GM23338 (cell line): ENCODE data around the gene RBM28.

ENCODE experiments used
- CREB1 ChIP-seq: fragments of 250-450 bp; sonication (Bioruptor Pico); IDR thresholded peaks from 2 replicates; pipeline ENCODE4 v1.5.0; 2020; ENCODE audit warnings: low read depth, mild to moderate bottlenecking, moderate library complexity
- EZH2 ChIP-seq: fragments of 200-600 bp; sonication (generic); IDR thresholded peaks from one replicate; pipeline ENCODE4 v1.8.0; 2017; ENCODE audit warnings: antibody characterized with exemption, mild to moderate bottlenecking, low read depth; ENCODE audit not compliant: unreplicated experiment
- EZH2phosphoT487 ChIP-seq: fragments of 200-600 bp; sonication (generic); IDR thresholded peaks from one replicate; pipeline ENCODE4 v1.8.1; 2018; ENCODE audit warnings: antibody characterized with exemption; ENCODE audit not compliant: unreplicated experiment
- JUNB ChIP-seq: IDR thresholded peaks from one replicate; pipeline ENCODE4 v1.6.1; 2016; ENCODE audit warnings: antibody characterized with exemption; ENCODE audit not compliant: unreplicated experiment
- POLR2AphosphoS5 ChIP-seq: IDR thresholded peaks from 2 replicates; pipeline ENCODE4 v1.6.1; 2016; ENCODE audit warnings: antibody characterized with exemption, low read depth
- STAT1 ChIP-seq: IDR thresholded peaks from one replicate; pipeline ENCODE4 v1.6.1; 2016; ENCODE audit warnings: antibody characterized with exemption; ENCODE audit not compliant: unreplicated experiment
- ZNF114 ChIP-seq: fragments of 250-450 bp; sonication (Bioruptor Pico); IDR thresholded peaks from 2 replicates; pipeline ENCODE4 v1.5.0; 2020; ENCODE audit warnings: mild to moderate bottlenecking, moderate library complexity
- ZNF331 ChIP-seq: fragments of 250-450 bp; sonication (Bioruptor Pico); IDR thresholded peaks from 2 replicates; pipeline ENCODE4 v1.5.0; 2020; ENCODE audit warnings: low read depth, mild to moderate bottlenecking, moderate library complexity
- TF ChIP-seq, protein P1 (sequence below), 2 experiments: fragments of 200-600 bp in 1 of 2; sonication (generic) in 1 of 2; conservative IDR thresholded peaks; 2 replicates each; pipeline versions ENCODE4 v1.5.1 to v1.6.1; 2016 to 2017; ENCODE audit warnings: antibody characterized with exemption in 2 of 2, low read depth in 2 of 2, mild to moderate bottlenecking in 2 of 2, moderate library complexity in 1 of 2
- TF ChIP-seq, protein P2 (sequence below): IDR thresholded peaks from one replicate; pipeline ENCODE4 v1.6.1; 2018; ENCODE audit warnings: antibody characterized with exemption; ENCODE audit not compliant: unreplicated experiment

DNA sequence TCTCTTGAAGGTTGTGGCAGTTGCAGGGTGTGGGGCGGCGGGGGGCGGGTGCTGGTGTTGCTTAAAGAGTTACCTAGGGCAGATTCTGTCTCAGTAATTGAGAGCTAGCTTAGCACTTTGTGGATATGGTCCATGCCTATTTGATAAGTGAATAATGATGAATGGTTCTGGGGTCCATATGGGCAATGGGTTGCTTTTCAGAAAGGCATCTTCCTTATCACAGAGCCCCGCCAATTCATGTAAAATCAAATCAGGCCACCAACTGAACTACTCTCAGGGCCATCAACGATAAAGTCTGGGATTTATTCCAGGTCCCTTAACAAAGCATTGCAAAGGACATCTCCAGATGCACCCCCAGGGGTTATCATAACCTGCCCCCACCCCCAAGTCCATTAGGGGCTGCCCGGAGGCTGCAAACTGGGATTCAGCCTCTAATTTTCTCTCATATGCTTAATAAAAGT is 19.6 kb upstream of the RBM28 start:
- TF ChIP-seq, protein P1, sequence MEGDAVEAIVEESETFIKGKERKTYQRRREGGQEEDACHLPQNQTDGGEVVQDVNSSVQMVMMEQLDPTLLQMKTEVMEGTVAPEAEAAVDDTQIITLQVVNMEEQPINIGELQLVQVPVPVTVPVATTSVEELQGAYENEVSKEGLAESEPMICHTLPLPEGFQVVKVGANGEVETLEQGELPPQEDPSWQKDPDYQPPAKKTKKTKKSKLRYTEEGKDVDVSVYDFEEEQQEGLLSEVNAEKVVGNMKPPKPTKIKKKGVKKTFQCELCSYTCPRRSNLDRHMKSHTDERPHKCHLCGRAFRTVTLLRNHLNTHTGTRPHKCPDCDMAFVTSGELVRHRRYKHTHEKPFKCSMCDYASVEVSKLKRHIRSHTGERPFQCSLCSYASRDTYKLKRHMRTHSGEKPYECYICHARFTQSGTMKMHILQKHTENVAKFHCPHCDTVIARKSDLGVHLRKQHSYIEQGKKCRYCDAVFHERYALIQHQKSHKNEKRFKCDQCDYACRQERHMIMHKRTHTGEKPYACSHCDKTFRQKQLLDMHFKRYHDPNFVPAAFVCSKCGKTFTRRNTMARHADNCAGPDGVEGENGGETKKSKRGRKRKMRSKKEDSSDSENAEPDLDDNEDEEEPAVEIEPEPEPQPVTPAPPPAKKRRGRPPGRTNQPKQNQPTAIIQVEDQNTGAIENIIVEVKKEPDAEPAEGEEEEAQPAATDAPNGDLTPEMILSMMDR (conservative IDR thresholded peaks at IDR 0.05; ENCODE audit: low read depth in 2 of 2), result no peak
- no peak for TF ChIP-seq EZH2phosphoT487
- TF ChIP-seq ZNF331 (CRISPR knock-in tag), result no peak
- TF ChIP-seq POLR2AphosphoS5, result no peak
- no peak for TF ChIP-seq STAT1
- TF ChIP-seq, protein P2, sequence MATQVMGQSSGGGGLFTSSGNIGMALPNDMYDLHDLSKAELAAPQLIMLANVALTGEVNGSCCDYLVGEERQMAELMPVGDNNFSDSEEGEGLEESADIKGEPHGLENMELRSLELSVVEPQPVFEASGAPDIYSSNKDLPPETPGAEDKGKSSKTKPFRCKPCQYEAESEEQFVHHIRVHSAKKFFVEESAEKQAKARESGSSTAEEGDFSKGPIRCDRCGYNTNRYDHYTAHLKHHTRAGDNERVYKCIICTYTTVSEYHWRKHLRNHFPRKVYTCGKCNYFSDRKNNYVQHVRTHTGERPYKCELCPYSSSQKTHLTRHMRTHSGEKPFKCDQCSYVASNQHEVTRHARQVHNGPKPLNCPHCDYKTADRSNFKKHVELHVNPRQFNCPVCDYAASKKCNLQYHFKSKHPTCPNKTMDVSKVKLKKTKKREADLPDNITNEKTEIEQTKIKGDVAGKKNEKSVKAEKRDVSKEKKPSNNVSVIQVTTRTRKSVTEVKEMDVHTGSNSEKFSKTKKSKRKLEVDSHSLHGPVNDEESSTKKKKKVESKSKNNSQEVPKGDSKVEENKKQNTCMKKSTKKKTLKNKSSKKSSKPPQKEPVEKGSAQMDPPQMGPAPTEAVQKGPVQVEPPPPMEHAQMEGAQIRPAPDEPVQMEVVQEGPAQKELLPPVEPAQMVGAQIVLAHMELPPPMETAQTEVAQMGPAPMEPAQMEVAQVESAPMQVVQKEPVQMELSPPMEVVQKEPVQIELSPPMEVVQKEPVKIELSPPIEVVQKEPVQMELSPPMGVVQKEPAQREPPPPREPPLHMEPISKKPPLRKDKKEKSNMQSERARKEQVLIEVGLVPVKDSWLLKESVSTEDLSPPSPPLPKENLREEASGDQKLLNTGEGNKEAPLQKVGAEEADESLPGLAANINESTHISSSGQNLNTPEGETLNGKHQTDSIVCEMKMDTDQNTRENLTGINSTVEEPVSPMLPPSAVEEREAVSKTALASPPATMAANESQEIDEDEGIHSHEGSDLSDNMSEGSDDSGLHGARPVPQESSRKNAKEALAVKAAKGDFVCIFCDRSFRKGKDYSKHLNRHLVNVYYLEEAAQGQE, result no peak
- TF ChIP-seq CREB1, result no peak
- TF ChIP-seq EZH2, result peak; percentile 31
- no peak for TF ChIP-seq JUNB
- TF ChIP-seq ZNF114 (CRISPR knock-in tag), result no peak
